GM08714 (cell line): ENCODE data around the gene RNH1.

Experiments used
- H3K4me3 ChIP-seq: fragments of 200-500 bp; sonication (Bioruptor generic); 2 replicates; pipeline ENCODE4 v1.5.1; 2014; ENCODE audit warnings: mild to moderate bottlenecking, low read length, inconsistent platforms
- ZNF274 ChIP-seq: IDR thresholded peaks from 2 replicates; pipeline ENCODE4 v1.6.1; 2012; ENCODE audit warnings: mild to moderate bottlenecking, low read depth, low read length

The RNH1 gene

DNA sequence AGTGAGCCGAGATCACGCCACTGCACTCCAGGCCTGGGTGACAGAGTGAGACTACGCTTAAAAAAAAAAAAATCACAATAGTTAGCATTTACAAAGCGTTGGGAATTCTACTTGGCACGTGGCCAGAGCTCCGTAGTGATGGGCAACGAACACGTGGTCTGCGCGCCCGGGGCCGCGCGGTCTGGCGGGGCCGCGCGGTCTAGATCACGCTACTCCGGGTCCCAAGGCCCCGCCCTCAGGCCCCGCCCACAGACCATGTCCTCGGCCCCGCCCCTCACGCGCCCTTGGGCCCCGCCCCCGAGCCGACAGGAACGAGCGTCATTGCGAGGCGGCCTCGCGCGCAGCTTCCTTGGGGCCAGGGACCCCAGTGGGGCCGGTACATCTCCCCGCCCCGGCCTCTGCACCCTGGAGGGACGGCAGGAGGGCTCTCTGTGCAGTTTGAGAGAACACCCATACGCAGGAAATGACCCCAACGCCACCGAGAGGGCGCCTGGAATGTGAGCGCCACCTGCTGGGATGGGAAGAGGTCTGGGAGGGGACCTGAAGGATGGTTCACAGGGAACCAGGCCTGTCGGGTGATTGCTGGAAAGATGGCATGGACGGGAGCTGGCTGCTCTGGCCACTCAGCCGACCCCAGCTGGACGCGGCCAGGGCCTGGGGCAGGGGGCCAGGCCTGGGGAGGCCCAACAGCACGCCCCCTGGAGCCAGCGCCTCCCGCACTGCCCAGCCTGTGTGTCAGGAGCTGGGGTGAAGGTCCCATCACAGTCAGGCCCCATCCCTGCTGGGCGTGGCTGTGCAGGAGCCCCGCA is 58.9 kb downstream of the RNH1 start:
- no peak for TF ChIP-seq ZNF274
- peak overlapping the region; percentile 60; the same call in 1 of the 2 replicates for H3K4me3 ChIP-seq

DNA sequence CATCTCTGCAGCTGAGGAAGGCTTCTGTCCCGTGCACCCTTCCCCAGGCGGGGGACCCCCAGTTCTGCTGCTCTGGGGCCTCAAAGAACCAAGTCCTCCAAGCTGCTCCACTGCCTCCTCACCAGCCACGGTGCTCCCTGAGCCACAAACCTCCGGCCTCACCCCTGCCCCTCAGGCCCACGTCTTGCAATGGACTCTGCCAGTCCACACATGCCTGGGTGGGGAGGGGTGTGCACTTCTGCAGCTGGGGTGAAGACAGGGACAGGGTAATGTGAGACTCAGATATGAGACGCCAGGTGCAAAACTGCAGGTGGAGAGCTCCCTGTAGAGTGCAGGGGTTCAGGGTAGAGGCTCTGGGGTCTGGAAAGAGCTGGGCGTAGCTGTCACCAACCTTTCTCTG is 60.2 kb downstream of the RNH1 start:
- TF ChIP-seq ZNF274: no peak
- H3K4me3 ChIP-seq: no peak overlapping the region

DNA sequence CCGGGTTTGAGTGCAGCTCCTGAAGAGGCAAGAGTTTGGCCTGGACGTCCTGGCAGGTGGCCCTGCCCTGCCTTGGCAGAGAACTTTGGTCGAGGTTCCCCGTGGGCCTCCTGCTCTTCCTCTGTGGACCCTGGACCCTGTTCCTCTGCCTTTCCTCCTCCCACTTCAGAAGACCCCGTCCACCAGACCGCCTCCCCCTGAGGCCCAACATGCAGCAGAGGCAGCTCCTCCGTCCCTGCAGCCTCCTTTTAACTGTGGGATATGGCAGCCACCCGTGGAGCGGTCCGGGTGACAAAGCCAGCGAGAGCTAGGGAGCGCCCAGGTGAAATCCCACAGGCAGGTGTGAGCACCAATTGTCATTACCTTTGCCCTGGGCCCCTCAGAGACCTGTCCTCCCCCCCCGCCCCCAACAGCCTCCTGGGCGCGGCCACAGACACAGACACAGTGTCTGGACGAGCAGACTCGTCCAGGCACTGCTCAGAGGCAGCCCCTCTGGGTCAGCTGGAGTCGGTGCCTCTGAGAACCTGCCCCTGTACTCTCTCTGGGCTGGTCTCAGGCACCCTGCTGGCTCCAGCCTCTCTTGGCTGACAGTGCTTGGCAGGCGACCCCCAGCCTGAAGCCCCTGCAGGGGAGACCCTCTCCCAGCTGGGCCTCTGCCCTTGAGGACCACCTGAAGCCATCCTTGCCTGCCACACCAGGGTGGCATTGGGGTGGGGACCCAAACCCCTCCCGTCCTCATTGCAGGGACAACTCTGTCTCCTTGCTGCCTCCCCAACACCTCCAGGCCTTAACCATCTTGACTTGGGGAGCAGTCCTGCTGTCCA is 61.1 kb downstream of the RNH1 start:
- no peak overlapping the region for H3K4me3 ChIP-seq
- no peak for TF ChIP-seq ZNF274
